Thyroid gland (tissue), 4 donors: ENCODE results near the gene E2F8.

Experiments used
- POLR2A ChIP-seq, 2 donors: fragments of 450-650 bp; IDR thresholded peaks; one replicate each; pipeline ENCODE4 v1.6.1; 2017; ENCODE audit warnings: antibody characterized with exemption in 2 of 2, mild to moderate bottlenecking in 2 of 2, moderate library complexity in 1 of 2
- TF ChIP-seq, protein P1 (sequence below), 6 experiments: fragments of 200-600 bp in 3 of 6; fragments of 450-650 bp in 3 of 6; sonication (generic) in 3 of 6; IDR thresholded peaks; one replicate each; pipeline ENCODE4 v1.5.1; 2016 to 2019; ENCODE audit warnings: antibody characterized with exemption in 6 of 6, mild to moderate bottlenecking in 2 of 6, inconsistent platforms in 1 of 6, moderate library complexity in 1 of 6

DNA sequence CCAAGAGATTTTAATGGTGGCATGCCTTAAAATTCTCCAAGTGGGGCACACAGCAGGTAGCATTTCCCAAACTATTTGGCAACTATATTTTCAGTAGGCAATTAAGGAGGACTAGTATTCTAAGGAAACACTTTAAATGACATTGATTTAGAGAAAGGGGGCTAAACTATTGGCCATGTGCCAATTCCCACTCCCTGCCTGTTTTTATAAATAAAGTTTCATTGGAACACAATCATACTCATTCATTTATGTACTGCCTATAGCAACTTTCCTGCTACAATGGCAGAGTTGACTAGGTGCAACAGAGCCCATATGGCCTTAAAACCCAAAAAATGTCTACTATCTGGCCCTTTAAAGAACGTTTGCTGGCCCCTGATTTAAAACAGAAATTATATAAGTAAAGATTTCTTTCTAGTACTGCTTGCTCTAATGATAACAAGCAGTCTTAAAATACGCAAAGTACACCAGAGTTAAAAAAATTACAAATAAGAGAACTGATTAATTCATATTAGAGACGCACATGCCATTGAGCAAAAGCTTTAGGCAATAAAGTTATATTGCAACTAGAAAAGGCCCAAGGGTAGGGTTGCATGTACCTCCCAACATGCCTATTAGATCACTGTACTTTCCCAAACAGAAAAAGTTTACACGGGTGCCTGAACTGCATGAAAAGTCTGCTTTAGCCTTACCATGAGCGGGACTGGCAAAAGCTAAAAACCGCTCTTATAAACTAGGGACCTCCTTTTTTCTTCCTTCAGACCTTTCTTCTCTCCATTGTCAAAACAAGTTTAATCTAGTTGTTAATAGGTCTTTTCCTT lies 14.2 kb downstream of the E2F8 start:
- TF ChIP-seq POLR2A (IDR thresholded peaks at IDR 0.05) = no peak
- TF ChIP-seq, protein P1, sequence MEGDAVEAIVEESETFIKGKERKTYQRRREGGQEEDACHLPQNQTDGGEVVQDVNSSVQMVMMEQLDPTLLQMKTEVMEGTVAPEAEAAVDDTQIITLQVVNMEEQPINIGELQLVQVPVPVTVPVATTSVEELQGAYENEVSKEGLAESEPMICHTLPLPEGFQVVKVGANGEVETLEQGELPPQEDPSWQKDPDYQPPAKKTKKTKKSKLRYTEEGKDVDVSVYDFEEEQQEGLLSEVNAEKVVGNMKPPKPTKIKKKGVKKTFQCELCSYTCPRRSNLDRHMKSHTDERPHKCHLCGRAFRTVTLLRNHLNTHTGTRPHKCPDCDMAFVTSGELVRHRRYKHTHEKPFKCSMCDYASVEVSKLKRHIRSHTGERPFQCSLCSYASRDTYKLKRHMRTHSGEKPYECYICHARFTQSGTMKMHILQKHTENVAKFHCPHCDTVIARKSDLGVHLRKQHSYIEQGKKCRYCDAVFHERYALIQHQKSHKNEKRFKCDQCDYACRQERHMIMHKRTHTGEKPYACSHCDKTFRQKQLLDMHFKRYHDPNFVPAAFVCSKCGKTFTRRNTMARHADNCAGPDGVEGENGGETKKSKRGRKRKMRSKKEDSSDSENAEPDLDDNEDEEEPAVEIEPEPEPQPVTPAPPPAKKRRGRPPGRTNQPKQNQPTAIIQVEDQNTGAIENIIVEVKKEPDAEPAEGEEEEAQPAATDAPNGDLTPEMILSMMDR (IDR thresholded peaks at IDR 0.05) = no peak
